Measurements from ENCODE around the gene HOXB8.

HOXB8 gene

DNA sequence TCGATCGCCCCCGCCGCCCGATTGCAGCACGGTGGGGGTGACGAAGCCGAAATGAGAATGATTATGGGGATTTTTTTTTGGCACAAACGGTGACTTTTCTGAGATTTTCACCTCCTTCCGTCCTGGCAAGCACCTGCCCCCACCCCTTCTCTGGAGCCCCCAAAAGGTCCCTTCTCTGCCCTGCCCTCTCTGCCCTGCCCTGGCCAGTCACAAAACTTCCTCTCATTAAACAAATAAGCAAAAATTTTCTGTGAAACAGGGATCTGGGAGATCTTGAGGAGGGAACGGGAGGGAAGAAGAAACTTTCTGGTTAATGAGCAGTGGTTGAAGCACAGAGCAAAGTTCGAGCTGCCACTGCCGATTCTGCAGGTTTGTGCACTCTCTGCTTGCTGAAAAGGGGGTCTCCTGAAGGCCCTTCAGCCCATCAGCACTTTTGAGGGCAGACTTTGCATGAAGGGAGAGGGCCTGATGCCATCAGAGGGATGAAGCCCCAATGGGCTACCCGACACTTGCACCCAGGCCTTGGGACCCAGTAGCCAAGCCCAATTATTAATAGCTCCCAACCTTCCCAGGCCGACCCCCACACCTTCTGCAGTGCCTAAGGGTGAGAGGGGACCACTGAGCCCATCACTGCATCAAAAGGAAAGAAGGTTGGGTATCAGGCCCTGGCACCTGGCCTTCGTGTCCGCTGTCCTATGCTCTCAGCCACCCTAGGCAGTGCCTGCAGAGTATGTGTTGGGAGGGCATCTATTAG, 1.0 kb upstream of the HOXB8 start:
- no peaks in the 10 kb centered on the region for H3K9me2 ChIP-seq (ENCODE audit: low read depth, low read length)
- H3K4me2 ChIP-seq (ENCODE audit: low read length), result no peak overlapping the region
- H3K27me3 ChIP-seq (ENCODE audit: insufficient read depth, low read length), result peaks cover 4% of the 10 kb centered on the region
- no peaks in the 10 kb centered on the region for H4K20me1 ChIP-seq (ENCODE audit: insufficient read depth, low read length)
- H3F3A ChIP-seq (ENCODE audit: insufficient read depth, low read length), result no peaks in the 10 kb centered on the region
- no peak overlapping the region for H2AFZ ChIP-seq (ENCODE audit: low read length)
- H3K4me3 ChIP-seq (ENCODE audit: low read depth, low read length, poor library complexity, severe bottlenecking), result no peak overlapping the region
- H3K79me2 ChIP-seq (ENCODE audit: insufficient read depth, low read length), result no peaks in the 10 kb centered on the region
- no peaks in the 10 kb centered on the region for H3K4me1 ChIP-seq (ENCODE audit: insufficient read depth, low read length, severe bottlenecking)
- no peak overlapping the region for H3K9ac ChIP-seq (ENCODE audit: low read length)
- TF ChIP-seq, protein P1, sequence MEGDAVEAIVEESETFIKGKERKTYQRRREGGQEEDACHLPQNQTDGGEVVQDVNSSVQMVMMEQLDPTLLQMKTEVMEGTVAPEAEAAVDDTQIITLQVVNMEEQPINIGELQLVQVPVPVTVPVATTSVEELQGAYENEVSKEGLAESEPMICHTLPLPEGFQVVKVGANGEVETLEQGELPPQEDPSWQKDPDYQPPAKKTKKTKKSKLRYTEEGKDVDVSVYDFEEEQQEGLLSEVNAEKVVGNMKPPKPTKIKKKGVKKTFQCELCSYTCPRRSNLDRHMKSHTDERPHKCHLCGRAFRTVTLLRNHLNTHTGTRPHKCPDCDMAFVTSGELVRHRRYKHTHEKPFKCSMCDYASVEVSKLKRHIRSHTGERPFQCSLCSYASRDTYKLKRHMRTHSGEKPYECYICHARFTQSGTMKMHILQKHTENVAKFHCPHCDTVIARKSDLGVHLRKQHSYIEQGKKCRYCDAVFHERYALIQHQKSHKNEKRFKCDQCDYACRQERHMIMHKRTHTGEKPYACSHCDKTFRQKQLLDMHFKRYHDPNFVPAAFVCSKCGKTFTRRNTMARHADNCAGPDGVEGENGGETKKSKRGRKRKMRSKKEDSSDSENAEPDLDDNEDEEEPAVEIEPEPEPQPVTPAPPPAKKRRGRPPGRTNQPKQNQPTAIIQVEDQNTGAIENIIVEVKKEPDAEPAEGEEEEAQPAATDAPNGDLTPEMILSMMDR (IDR thresholded peaks at IDR 0.05; ENCODE audit: low read length), result no peak
- no peak for TF ChIP-seq EZH2 (IDR thresholded peaks at IDR 0.05; ENCODE audit: borderline replicate concordance, low read length)
- no peaks in the 10 kb centered on the region for H3K36me3 ChIP-seq (ENCODE audit: insufficient read depth, low read length)
- H3K27ac ChIP-seq (ENCODE audit: low read depth, low read length, poor library complexity, severe bottlenecking), result no peak overlapping the region
- H3K9me3 ChIP-seq (ENCODE audit: low read length), result no peaks in the 10 kb centered on the region

DNA sequence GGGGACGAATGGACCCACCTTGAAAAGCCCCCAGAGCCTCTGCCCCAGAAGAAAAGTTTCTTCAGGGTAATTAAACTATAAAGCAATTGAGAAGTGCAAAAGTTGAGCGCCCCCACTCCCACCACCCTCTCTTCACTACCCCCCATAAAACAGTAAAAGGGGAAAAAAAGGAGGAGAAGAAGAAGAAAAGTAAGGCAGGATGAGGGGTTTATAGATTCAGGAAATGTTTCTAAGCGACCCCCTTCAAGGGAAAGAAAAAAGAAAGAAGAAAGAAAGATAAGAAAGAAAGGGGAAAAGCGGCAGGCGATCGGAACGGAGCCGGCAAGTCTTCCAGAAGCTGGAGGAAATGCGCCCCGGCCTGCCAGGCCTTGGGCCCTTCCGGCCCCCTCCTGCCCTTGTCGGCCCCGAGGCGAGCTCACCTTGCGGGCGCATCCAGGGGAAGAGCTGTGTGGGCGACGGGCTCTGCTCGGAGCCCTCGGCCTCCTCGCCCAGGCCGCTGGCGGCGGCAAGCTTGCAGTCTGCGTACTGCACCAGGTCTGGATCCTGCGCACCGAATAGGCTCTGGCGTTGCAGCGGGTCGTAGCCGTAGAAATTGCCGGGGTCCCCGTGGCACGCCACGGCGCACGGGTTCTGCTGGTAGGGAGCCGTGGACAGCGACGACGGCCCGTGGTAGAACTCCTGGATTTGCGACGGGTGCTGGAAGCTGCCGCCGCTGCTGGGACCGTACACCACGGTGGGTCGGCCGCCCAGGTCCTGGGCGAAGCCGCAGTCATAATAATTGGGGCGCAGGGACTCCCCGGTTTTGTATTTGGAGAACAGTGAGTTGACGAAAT, 1.0 kb downstream of the HOXB8 start:
- Histone ChIP-seq H2AFZ (ENCODE audit: low read length) (no peak overlapping the region), H3K27me3 (ENCODE audit: insufficient read depth, low read length) (peaks cover 3% of the 10 kb centered on the region), H4K20me1 (ENCODE audit: insufficient read depth, low read length) (no peaks in the 10 kb centered on the region), H3K79me2 (ENCODE audit: insufficient read depth, low read length) (no peaks in the 10 kb centered on the region), H3K9me2 (ENCODE audit: low read depth, low read length) (no peaks in the 10 kb centered on the region), H3K9ac (ENCODE audit: low read length) (no peak overlapping the region), H3K36me3 (ENCODE audit: insufficient read depth, low read length) (no peaks in the 10 kb centered on the region), H3K4me1 (ENCODE audit: insufficient read depth, low read length, severe bottlenecking) (peaks cover 3% of the 10 kb centered on the region), H3K4me2 (ENCODE audit: low read length) (no peak overlapping the region), H3K4me3 (ENCODE audit: low read depth, low read length, poor library complexity, severe bottlenecking) (no peak overlapping the region), H3K27ac (ENCODE audit: low read depth, low read length, poor library complexity, severe bottlenecking) (no peak overlapping the region), H3K9me3 (ENCODE audit: low read length) (no peaks in the 10 kb centered on the region), H3F3A (ENCODE audit: insufficient read depth, low read length) (no peaks in the 10 kb centered on the region)
- TF ChIP-seq, protein P1 (IDR thresholded peaks at IDR 0.05; ENCODE audit: low read length), result no peak

DNA sequence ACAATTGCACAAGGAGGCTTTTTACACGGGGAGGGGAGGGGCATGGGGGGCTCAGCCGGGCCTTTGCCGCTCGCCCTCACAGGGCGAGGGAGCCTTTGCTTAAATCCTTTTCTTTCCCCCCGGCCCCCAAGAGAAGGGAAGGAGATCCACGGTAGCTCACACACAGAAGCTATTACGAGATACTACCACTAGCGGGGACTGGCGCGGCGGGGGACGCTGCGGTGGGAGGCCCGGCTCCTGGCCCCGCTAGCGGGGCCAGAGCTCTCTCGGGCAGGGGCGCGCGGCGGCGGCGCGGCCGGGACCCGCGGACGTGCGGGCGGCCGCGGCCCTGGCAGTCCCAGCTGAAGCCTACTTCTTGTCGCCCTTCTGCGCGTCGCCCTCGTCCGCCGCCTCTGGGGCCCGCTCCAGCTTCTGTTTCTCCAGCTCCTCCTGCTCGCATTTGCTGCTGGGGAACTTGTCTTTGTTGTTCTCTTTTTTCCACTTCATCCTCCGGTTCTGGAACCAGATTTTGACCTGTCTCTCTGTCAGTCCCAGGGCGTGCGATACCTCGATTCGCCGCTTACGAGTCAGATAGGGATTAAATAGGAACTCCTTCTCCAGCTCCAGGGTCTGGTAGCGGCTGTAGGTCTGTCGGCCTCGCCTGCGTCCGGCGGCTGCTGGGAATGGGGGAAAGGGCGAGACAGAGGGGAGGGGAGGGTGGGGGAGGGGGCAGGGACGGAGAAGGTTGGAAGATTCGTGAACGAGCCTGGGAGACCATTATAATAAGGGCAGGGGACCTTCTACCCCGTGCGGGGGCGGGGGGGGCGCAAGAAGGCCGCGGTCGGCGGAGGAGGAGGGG, 2.0 kb downstream of the HOXB8 start:
- Histone ChIP-seq H3K36me3 (ENCODE audit: insufficient read depth, low read length) (no peaks in the 10 kb centered on the region), H3K4me1 (ENCODE audit: insufficient read depth, low read length, severe bottlenecking) (peaks cover 3% of the 10 kb centered on the region), H3K79me2 (ENCODE audit: insufficient read depth, low read length) (no peaks in the 10 kb centered on the region), H3F3A (ENCODE audit: insufficient read depth, low read length) (no peaks in the 10 kb centered on the region), H3K9ac (ENCODE audit: low read length) (no peak overlapping the region), H3K4me3 (ENCODE audit: low read depth, low read length, poor library complexity, severe bottlenecking) (no peak overlapping the region), H3K9me2 (ENCODE audit: low read depth, low read length) (no peaks in the 10 kb centered on the region), H4K20me1 (ENCODE audit: insufficient read depth, low read length) (no peaks in the 10 kb centered on the region), H3K27me3 (ENCODE audit: insufficient read depth, low read length) (no peaks in the 10 kb centered on the region; the same call in 1 of the 2 replicates), H2AFZ (ENCODE audit: low read length) (no peak overlapping the region), H3K27ac (ENCODE audit: low read depth, low read length, poor library complexity, severe bottlenecking) (no peak overlapping the region), H3K4me2 (ENCODE audit: low read length) (no peak overlapping the region), H3K9me3 (ENCODE audit: low read length) (no peaks in the 10 kb centered on the region)
- TF ChIP-seq EZH2 (IDR thresholded peaks at IDR 0.05; ENCODE audit: borderline replicate concordance, low read length), result no peak
- TF ChIP-seq, protein P1 (IDR thresholded peaks at IDR 0.05; ENCODE audit: low read length), result no peak

Measured in OCI-LY1 (cell line).